Measurements from ENCODE around the gene MMP17. TPM values are rescaled to one million over a fixed set of nuclear protein-coding genes. Genes with fewer than 3 reads are reported as not detected.

The MMP17 gene
- total and polyA plus RNA-seq, 2 of the 4 experiments (the other 2 are of a cell fraction) = 1.4 to 11.8 TPM

- Histone ChIP-seq H3K23ac (ENCODE audit: low read depth, low read length) (peak overlapping the region; percentile 99), H3K79me1 (ENCODE audit: low read depth in 1 of 2, low read length in 2 of 2) (no peaks in the 10 kb centered on the region), H3K4ac (ENCODE audit: low read depth, low read length) (peak overlapping the region; percentile 100), H3K27ac (ENCODE audit: insufficient read depth, low read length) (peak overlapping the region; percentile 52; the same call in 1 of the 2 replicates), H3K4me3 (ENCODE audit: insufficient read depth, low read depth, low read length) (no peak overlapping the region), H2AFZ (replicated peaks; ENCODE audit: low read length, poor library complexity) (peak overlapping the region; percentile 93), H3K4me2 (ENCODE audit: low read depth, low read length) (peak overlapping the region; percentile 64; the same call in 1 of the 2 replicates), H2BK5ac (ENCODE audit: low read depth, low read length, poor library complexity, severe bottlenecking) (peak overlapping the region; percentile 39), H2BK120ac (ENCODE audit: low read depth, low read length) (peak overlapping the region; percentile 97), H2AK5ac (ENCODE audit: low read depth, low read length) (peak overlapping the region; percentile 98), H4K8ac (ENCODE audit: low read depth in 2 of 2, low read length in 2 of 2) (peak overlapping the region; percentile 37 to 98; a peak in 3 of 4 replicates), H3K27me3 (ENCODE audit: control insufficient read depth, insufficient read depth, low read length) (peaks cover under 1% of the 10 kb centered on the region; the same call in 1 of the 2 replicates), H3K9ac (ENCODE audit: low read depth, low read length) (no peak overlapping the region; the same call in 1 of the 2 replicates), H3K56ac (ENCODE audit: extremely low read depth, insufficient read depth, low read length) (peak overlapping the region; percentile 61; the same call in 1 of the 2 replicates), H2BK20ac (ENCODE audit: low read depth, low read length) (peak overlapping the region; percentile 100), H4K91ac (ENCODE audit: insufficient read depth, low read depth, low read length) (peak overlapping the region; percentile 98), H2AK9ac (replicated peaks; ENCODE audit: low read depth, low read length, poor library complexity) (peak overlapping the region; percentile 98), H3K9me3 (ENCODE audit: control insufficient read depth, insufficient read depth, low read length) (no peaks in the 10 kb centered on the region), H4K20me1 (ENCODE audit: insufficient read depth, low read length) (no peaks in the 10 kb centered on the region), H4K5ac (ENCODE audit: low read depth, low read length) (peak overlapping the region; percentile 53), H3K14ac (replicated peaks; ENCODE audit: low read depth, low read length) (peak overlapping the region; percentile 99), H3K9me1 (ENCODE audit: insufficient read depth, low read length) (peaks cover 7% of the 10 kb centered on the region), H2BK15ac (ENCODE audit: low read depth, low read length) (peak overlapping the region; percentile 86; the same call in 2 of the 3 replicates), H3K18ac (ENCODE audit: low read depth, low read length) (peak overlapping the region; percentile 48), H3K4me1 (ENCODE audit: control insufficient read depth, insufficient read depth, low read length) (peaks cover 8% of the 10 kb centered on the region), H3K36me3 (ENCODE audit: control insufficient read depth, insufficient read depth, low read length) (no peaks in the 10 kb centered on the region)
- DNase-seq (no peak), ATAC-seq (ENCODE audit: low read depth) (no peak; the same call in 1 of the 2 replicates)
- in situ Hi-C loops (cut with MboI; ENCODE audit: low sequenced_read_pairs) (no loop called here), intact Hi-C loops (cut with micrococcal nuclease) (no loop called here), dilution Hi-C loops (cut with HindIII; ENCODE audit: low sequenced_read_pairs, unreplicated experiment) (no loop called here)
- POLR2A ChIA-PET (ENCODE audit: unreplicated experiment) = no interaction called here
- TF ChIP-seq CHD1 (IDR thresholded peaks at IDR 0.05; ENCODE audit: low read depth, low read length) = no peak
- TF ChIP-seq CEBPB (IDR thresholded peaks at IDR 0.05; ENCODE audit: low read depth, low read length) = no peak
- WGBS, 2 experiments (ENCODE audit: extremely low coverage in 2 of 2, insufficient read length in 1 of 2) = 94% methylated on average over 4 of the region's 12 CpGs; no CpG with 5 or more reads in 1 of the 2 experiments
- CTCF ChIA-PET = no interaction called here
- BruUV-seq (replicated peaks) = no TSS peak
Measured at GRCh38 chr12:131861261-131862083, 33.3 kb downstream of the MMP17 start.
